Activated CD4-positive, alpha-beta T cell treated with anti-CD3 and anti-CD28 coated beads, Interleukin-2, amount 50 U/mL, for 1 hour (primary cell): ENCODE measurements around the gene PLPP6.
"Not testable (repeated sequence)": the region's sequence is repeated elsewhere in the genome, so short reads cannot be mapped to it uniquely, and the experiment has no call there.

ENCODE experiments used
- DNase-seq: peaks from one replicate; pipeline ENCODE4 v3.0.0-alpha.2; 2020

PLPP6 gene

DNA sequence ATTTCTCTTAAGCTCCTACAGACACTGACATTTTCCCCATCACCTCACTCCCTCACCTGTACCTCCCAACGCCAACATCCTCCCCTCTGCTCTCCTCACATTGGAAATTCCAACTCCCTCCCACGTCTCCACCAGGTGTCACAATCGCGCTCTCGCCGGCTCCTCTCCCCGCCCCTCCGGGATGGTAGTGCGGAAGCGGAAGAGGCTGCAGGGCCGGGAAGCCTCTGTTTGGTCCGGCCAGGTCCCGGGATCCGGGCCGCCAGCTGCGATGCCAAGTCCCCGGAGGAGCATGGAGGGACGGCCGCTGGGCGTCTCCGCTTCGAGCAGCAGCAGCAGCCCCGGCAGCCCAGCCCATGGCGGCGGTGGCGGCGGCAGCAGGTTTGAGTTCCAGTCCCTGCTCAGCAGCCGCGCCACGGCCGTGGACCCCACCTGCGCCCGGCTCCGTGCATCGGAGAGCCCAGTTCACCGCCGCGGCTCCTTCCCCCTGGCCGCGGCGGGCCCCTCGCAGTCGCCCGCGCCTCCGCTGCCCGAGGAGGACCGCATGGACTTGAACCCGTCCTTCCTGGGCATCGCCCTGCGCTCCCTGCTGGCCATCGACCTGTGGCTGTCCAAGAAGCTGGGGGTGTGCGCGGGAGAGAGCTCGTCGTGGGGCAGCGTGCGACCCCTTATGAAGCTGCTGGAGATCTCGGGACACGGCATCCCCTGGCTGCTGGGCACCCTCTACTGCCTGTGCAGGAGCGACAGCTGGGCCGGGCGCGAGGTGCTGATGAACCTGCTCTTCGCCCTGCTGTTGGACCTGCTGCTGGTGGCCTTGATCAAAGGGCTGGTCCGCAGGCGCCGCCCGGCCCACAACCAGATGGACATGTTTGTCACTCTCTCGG lies at the start of gene PLPP6:
PLPP6 (plus strand) TSS at position 187 of the 881 bp plus-strand sequence; CDS start at position 269, 82 bp downstream.
- peak; percentile 70 for DNase-seq

DNA sequence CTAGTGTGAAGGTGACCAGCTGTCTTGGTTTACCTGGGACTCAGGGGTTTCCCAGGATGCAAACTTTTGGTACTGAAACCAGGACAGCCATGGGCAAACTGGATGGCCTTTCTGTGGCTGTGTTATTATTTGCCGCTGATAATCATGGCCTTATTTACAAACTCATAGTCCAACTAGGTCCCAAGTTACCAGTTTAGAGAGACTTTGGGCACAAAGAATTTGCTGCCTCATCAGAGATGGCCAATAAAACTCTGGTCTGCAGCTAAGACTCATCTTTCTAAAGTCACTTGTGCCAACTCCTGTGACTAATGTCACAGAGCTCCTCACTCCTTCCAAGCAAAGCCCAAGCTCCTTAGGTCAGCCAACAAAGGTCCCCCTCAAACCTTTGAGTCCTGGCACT lies 47.5 kb upstream of the PLPP6 start:
- DNase-seq: no peak

DNA sequence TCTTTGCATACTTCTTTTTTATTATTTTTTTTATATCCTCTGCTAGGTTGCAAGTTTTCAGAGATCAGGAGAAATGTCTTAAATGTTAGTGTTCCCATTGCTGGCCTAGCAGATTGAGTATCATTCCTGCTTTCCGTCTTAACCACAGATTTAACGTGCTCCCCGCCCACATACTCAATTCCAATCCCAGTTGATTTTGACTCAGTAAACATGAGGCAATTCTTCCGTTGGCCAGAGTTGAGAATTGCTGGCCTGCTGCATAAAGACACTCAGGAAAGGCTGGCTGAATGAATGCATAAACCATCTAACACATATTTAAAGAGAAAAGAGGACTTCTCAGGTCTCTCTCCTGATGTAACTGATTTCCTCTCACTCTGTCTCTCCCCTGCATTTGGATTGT lies 46.8 kb upstream of the PLPP6 start:
- no peak for DNase-seq

DNA sequence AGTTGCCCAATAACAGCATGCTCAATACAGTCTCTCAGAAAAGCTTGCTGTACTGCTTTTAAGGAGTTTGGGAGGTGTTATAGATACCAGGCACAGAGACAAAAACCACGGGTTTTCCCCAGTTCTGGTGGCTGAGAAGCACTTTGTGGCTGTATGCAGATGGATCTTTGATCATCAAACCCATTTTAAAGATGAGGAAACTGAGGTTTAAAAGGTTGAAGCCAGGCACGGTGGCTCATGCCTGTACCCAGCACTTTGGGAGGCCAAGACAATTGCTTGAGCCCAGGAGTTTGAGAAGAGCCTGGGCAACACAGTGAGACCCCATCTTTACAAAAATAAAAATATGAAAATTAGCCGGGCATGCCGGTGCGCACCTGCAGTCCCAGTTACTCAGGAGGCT lies 46.3 kb upstream of the PLPP6 start:
- no peak for DNase-seq

DNA sequence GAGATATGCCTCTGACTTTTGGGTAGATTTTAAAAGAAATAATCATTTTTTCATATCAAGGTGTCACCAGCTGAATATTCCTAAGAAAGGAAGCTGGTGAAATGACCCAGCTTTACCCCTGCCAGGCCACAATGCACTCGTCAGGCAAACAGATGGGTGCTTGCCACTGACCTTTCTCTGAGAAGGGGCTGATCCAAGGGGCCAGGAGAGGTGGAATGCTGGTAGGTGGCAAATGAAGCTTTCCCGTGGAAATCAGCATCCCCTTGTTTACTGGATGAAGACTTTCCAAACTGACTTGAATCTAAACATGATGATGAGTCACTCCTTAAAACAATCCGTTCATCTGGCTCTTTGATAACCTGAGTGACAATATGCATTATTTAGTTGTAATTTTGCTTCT lies 44.3 kb upstream of the PLPP6 start:
- DNase-seq: no peak

DNA sequence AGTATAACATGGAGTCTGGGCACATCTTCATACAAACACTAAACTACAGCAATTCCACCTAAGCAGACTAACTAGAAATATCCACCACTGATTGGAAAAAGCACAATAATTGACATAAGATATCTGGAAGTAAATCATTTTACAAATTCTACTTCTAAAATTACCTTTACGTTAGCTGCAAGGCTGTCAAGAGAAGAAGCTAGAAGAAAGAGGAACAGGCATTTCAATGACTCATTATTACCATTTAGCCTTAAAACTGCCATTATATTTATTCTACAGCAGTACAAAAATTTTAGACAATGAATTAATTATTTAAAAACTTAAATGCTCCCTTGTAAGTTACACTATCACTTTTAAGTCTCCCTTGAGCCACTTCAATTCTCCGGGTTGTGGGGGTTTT lies 43.4 kb upstream of the PLPP6 start:
- DNase-seq: no peak

DNA sequence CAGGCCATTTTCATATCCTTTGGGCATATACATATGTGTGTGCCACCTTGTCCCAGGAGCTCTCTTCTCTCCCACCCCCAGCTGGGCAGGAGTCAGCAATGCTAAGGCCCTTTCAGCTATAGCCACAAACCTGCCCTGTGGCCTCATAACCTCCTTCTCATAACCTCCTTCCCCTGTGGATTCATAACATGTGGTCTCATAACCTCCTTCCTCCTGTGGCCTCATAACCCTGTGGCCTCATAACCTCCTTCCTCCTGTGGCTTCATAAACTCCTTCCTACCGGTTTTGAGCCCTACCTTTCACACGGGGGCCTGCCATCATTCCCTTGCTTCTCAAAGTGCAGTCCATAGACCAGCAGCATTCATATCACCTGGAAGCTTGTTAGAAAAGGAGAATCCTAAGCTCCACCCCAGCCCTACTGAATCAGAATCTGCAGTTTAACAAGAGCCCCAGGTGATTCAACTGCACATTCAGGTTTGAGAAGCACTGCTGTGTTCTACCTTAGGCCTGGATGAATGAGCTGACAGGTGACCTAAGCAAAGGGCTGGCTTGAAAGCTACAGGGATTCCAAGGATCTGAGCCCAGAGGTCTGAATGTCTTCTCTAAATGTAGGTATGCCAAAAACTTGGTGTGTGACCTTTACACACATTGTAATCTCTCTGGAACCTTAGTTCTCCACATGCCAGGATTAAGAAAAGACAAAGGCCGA lies 41.9 kb upstream of the PLPP6 start:
- no peak for DNase-seq

DNA sequence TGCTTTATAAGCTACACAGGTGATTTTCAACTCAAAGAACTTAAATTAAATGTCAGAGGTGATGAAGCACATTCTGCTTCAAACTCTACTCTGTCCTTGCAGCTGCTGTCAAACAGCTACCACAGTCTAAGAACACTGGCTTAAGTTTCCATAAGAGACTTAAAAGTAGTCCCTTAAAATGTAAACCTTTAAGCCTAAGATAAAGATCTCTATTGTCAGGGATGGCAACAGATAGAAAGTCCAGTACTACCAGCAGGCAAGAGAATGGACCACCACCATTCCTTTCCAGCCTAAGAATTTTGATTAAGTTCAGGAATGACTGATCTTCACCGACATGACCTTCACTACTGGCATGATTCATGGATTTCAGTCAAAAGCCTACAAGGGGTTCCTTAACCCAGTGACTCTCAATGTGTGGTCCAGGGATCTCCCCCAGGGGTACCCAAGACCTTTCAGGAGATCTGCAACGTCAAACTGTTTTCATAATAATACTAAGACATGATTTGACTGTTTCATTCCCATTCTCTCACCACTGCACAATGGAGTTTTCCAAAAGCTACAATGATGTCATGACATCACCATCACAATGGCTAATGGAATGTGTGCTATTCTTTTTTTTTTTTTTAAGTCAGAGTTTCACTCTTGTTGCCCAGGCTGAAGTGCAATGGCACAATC lies 41.1 kb upstream of the PLPP6 start:
- DNase-seq: no peak

DNA sequence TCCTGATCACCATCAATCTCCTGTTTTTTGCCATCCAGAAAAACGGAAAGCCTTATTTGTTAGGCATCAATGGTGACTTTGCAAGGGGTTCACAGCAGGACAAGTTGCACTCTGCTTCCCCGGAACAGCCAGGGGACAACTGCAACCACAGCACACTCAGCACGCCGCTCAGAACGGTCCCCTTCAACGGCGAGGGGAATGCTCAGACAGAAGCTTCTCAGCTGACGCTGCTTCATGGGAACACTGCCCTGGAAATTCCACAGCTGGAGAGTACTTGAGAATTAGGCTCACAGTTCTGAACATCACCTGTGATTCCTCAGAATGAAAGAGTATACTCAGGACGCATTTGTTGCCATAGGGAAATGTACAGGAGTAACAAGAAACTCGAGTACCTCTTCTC lies 40.1 kb upstream of the PLPP6 start:
- DNase-seq: no peak

DNA sequence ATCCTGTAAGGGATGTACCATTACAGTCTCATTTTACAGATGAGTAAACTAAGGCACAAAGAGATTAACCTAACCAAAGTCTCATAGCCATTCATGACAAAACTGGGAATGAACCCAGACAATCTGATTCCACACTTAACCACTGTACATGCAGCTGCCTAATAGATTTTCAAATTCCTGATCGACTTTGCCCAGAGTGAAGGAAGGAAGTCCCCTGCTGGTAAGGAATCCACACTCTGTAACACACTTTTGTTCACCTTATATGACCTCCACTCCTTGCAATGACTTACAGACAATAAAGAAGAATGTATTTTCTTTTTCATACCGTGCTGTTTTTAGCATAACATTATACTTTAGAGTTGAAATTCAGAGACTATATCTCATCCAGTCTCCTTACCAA lies 31.3 kb upstream of the PLPP6 start:
- no peak for DNase-seq

DNA sequence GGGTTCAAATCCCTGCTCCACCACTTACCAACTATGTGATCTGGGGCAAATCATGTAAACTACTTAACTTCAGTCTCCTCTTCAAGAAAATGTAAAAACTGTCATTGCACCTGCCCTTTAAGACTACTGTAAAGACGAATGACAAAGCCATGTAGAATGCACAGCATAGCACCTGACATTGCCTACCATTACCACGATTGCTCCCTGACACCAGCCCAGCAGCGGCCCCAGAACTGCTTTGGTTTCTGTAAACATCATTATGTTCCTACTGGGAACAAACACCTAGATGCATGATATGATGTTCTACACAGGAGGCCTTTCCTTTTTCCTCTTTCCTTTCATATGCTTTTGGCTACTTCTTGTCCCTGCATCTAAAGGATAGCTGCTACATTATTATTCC lies 23.1 kb upstream of the PLPP6 start:
- DNase-seq: no peak

DNA sequence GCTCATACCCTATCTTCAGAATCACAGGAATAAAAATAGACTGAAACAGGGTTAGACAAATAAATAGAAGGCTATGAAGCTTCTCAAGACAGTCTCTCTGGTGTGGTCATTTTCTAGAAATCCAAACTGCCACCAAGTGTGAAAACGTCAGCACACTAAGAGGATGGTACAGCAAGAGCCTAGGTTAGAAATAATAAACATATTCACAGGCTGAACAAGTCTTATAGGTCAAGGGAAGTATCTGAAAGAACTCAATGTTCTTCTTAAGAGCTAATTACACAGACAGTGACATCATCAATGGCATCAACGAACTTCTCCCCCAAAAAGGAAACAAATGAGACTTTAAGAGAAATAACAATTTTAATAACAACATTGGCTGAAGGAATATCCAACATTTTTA lies 22.7 kb upstream of the PLPP6 start:
- no peak for DNase-seq

DNA sequence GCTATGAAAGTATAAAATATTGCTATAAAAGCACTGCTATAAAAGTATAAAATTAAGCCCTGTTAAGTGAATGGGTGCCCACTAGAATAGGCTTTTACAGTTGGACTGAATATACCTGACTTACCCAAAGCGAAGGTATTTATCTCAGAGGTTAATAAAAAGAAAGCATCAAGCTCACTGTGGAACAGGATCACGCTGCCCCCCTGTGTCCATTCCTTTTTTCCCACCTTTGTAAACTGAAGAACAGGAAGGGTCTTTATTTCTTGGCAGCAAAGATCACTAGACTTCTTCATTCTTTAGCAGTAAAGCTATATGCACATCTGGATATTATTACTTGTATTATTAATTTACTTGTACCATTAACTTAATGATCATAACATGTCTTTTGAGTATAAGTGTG lies 22.1 kb upstream of the PLPP6 start:
- peak; percentile 62 for DNase-seq

DNA sequence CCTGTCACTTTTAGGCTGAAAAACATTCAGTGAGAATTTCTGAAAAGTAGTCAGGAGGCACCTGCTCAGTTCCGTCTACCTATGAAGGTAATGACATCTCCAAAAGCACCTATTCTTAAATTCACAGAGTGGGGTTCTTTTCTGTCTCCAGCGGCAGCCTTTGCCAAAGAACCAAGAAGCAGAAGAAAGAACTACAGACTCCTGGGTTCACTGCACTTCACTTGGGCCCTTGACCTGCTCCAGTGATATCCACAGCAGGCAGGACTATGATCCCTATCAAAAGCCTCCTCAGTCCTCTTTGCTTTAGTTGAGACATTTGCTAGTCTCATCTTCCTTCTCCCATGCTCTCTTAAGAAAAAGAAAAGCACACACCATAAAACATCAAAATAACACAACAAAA lies 19.7 kb upstream of the PLPP6 start:
- no peak for DNase-seq

DNA sequence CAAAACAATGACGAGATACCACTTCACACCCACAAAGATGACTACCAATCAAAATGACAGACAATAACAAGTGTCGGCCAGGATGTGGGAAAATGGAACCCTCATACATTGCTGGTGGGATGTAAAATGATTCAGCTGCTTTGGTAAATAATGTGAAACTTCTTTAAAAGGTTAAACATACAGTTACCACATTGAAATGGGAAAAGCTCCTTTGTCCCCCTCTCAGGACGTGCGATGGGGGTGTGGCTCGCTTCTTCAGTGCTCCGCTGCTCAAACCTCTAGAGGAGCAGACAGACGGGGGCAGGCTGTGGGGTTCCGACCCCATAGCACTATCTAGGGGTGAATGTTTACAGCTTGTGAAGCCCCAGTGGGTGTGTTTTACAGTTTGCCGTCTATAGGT lies 8.0 kb upstream of the PLPP6 start:
- no peak for DNase-seq

DNA sequence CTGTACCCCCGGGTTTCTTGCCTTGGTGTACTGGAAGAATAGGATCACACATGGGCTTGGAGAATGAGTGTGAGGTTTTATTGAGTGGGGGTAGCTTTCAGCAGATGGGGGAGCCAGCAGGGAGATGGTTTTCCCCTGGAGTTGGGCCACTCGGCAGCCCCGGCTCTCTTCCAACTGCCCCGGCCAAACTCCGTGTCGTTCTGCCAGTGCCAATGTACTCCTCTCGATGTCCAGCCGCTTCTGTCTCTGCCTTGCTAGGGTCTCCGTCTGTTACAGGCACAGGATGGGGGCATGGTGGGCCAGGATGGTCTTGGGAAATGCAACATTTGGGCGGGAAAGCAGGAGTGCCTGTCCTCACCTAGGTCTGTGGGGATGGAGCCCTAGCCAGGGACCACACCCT lies 7.6 kb upstream of the PLPP6 start:
- DNase-seq: no peak

DNA sequence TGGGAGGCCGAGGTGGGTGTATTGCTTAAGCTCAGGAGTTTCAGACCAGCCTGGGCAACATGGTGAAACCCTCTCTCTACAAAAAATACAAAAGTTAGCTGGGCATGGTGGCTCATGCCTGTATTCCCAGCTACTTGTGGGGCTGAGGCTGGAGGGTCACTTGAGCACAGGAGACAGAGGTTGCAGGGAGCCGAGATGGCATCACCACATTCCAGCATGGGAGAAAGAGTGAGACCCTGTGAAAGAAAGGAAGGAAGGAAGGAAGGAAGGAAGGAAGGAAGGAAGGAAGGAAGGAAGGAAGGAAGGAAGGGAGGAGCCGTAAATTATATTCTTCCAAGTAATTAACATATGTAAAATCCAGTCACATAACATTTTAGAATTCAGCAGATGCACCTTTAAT lies 5.9 kb upstream of the PLPP6 start:
- not testable (repeated sequence) for DNase-seq

DNA sequence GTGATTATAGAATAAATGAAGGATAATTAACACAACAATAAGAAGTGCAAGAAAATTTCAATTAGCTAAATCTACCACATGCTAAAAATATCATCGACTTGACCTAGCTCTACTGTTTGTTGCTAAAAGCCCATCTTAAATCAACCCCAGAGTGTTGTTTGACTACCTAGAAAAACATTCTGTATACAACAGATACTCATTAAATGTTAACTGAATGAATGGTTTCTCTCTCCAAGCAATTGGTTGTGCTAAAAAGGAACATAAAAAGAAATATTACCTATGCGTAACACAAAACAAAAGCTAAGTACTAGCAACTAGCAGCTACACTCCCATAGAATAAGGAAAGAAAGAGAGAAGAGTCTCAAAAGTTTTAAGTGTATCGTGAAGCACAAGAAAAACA lies 5.5 kb upstream of the PLPP6 start:
- DNase-seq: no peak

DNA sequence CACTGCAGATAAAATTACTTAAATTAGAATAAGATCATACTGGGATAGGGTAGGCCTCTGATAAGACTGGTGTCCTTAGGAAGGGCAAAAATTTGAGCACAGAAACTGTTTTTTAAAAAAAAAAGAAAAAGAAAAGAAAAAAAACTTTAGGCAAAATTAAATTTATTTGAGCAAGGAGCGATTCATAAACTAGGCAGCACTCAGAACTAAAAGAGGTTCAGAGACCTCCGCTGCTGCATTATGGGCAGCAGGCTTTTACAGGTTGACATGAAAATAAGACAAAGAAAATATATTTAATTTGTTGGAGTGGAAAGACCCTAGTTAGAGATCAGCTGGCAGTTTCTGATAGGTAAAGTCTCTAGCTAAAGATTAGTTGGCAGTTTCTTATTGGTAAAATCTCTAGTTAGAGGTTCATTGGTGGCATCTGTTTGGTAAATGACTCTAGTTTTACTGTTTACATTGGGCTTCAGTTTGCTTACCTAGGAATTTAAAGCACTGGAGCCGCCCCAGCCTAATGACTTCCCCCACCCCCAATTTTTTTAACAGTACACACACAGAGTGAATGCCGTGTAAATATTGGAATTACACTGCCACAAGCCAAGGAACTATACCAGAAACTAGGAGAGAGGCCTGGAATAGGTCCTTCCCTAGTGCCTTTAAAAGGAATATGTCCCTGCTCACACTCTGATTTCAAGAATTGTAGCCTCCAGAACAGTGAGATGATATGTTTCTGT lies 4.5 kb upstream of the PLPP6 start:
- DNase-seq: no peak

DNA sequence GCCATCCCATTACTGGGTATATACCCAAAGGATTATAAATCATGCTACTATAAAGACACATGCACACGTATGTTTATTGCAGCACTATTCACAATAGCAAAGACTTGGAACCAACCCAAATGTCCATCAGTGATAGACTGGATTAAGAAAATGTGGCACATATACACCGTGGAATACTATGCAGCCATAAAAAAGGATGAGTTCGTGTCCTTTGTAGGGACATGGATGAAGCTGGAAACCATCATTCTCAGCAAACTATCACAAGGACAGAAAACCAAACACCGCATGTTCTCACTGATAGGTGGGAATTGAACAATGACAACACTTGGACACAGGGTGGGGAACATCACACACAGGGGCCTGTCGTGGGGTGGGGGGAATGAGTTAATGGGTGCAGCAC lies 1.4 kb upstream of the PLPP6 start:
- not testable (repeated sequence) for DNase-seq

DNA sequence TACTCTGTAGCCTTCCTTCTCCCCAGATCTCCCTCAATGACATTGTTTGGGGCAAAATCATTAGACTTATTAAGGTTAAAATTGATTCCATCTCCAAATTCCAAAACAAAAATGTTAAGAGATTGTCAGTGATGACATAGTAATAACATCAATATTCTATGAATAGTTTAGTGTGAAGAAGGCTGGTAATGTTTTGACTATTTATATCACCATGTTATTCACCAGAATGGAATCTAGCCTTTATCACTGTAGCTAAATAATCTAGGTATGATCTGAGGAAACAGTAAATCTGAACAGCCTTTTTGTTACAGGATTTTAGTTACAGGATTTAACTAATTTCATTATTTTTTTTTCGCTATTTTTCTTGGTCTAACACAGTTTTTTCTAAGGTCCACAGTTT lies 929 bp upstream of the PLPP6 start:
- no peak for DNase-seq

DNA sequence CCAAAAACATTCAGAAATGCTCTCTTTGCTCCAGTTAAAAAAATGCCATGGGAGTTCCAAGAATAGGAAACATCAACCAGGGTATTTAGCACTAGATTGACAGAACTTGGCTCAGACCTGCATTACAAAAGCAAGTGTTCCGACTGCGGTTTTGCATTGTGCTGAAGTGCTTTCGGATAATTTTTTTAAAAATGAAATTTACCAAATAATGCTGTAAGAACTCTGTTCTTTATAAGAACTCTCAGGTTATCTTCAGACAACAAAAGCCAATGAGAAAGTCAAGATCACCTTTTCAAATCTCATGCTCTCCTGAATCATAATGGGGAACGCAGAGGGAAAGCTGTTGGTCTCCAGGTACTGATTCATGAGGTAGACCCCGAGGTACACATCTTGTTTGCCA lies 483 bp upstream of the PLPP6 start:
- no peak for DNase-seq
